Panc1 (cell line): ENCODE data around the gene GATB.

Experiments
- TF ChIP-seq, protein P1 (sequence below): fragments of 450-650 bp; IDR thresholded peaks from 2 replicates; pipeline ENCODE4 v1.5.1; 2017; ENCODE audit warnings: mild to moderate bottlenecking
- TF ChIP-seq, protein P2 (sequence below), 2 experiments: IDR thresholded peaks; 2 replicates each; pipeline ENCODE4 v1.6.1; 2011 to 2012; ENCODE audit warnings: low read depth in 2 of 2, control low read depth in 1 of 2, low read length in 1 of 2, mild to moderate bottlenecking in 1 of 2, moderate library complexity in 1 of 2; ENCODE audit not compliant: insufficient read depth in 1 of 2

DNA sequence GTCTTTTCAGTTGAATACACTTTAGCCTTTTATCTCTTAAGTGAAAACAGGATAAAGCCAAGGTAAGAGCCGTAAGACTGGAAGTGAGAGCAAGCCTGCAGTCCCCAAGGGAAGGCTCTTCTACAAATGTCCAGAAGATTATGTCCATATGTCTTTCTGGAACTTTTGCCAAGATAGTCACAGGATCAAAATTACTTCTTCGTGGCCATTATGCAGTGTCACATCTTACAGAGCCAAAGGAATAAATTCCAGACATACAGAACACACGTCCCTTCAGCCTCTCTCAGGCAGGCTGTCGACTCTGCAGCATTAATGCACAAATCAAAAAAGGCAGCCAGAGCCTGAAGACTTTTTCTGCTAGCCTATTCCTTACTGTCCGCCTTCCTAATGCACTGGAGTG lies 10.9 kb upstream of the GATB start:
- TF ChIP-seq, protein P1, sequence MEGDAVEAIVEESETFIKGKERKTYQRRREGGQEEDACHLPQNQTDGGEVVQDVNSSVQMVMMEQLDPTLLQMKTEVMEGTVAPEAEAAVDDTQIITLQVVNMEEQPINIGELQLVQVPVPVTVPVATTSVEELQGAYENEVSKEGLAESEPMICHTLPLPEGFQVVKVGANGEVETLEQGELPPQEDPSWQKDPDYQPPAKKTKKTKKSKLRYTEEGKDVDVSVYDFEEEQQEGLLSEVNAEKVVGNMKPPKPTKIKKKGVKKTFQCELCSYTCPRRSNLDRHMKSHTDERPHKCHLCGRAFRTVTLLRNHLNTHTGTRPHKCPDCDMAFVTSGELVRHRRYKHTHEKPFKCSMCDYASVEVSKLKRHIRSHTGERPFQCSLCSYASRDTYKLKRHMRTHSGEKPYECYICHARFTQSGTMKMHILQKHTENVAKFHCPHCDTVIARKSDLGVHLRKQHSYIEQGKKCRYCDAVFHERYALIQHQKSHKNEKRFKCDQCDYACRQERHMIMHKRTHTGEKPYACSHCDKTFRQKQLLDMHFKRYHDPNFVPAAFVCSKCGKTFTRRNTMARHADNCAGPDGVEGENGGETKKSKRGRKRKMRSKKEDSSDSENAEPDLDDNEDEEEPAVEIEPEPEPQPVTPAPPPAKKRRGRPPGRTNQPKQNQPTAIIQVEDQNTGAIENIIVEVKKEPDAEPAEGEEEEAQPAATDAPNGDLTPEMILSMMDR, result no peak
- TF ChIP-seq, protein P2, sequence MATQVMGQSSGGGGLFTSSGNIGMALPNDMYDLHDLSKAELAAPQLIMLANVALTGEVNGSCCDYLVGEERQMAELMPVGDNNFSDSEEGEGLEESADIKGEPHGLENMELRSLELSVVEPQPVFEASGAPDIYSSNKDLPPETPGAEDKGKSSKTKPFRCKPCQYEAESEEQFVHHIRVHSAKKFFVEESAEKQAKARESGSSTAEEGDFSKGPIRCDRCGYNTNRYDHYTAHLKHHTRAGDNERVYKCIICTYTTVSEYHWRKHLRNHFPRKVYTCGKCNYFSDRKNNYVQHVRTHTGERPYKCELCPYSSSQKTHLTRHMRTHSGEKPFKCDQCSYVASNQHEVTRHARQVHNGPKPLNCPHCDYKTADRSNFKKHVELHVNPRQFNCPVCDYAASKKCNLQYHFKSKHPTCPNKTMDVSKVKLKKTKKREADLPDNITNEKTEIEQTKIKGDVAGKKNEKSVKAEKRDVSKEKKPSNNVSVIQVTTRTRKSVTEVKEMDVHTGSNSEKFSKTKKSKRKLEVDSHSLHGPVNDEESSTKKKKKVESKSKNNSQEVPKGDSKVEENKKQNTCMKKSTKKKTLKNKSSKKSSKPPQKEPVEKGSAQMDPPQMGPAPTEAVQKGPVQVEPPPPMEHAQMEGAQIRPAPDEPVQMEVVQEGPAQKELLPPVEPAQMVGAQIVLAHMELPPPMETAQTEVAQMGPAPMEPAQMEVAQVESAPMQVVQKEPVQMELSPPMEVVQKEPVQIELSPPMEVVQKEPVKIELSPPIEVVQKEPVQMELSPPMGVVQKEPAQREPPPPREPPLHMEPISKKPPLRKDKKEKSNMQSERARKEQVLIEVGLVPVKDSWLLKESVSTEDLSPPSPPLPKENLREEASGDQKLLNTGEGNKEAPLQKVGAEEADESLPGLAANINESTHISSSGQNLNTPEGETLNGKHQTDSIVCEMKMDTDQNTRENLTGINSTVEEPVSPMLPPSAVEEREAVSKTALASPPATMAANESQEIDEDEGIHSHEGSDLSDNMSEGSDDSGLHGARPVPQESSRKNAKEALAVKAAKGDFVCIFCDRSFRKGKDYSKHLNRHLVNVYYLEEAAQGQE (IDR thresholded peaks at IDR 0.05; ENCODE audit: insufficient read depth in 1 of 2, low read depth in 2 of 2, low read length in 1 of 2), result no peak
